CD4-positive, alpha-beta T cell (primary cell): ENCODE data around the gene FSIP2. TPM values are rescaled to one million over a fixed set of nuclear protein-coding genes. Genes with fewer than 3 reads are reported as not detected.

Experiments used
- ATAC-seq: fragments of 200-7000 bp; cut with Tn5 transposase; one replicate; pipeline ENCODE4 v1.10.0; 2022; ENCODE audit warnings: mild to moderate bottlenecking; ENCODE audit not compliant: poor library complexity
- CTCF ChIA-PET: fragments of 350-600 bp; sonication (Branson Sonifier 250); formaldehyde crosslinking; loops from one replicate; lab custom pipeline; 2021; ENCODE audit warnings: antibody characterized with exemption, inconsistent platforms; lab: Charles Lee
- POLR2A ChIA-PET: fragments of 350-600 bp; sonication (Branson Sonifier 250); formaldehyde crosslinking; loops from one replicate; lab custom pipeline; 2021; ENCODE audit warnings: antibody characterized with exemption, inconsistent platforms; lab: Charles Lee
- DNase-seq, 14 experiments: peaks; one replicate each; pipeline ENCODE4 v3.0.0-alpha.2; 2013 to 2020; ENCODE audit warnings: mixed read lengths in 2 of 14
- H3K27ac ChIP-seq, 2 donors: one replicate each; pipeline versions ENCODE4 v1.5.1 to v1.7.0; 2013; ENCODE audit warnings: low read length in 2 of 2, low read depth in 1 of 2, mild to moderate bottlenecking in 1 of 2
- H3K27me3 ChIP-seq, 2 experiments: 1 replicate in 1 of 2; 2 replicates in 1 of 2; pipeline versions ENCODE4 v1.6.1 to v1.7.0; 2013; ENCODE audit warnings: low read length in 2 of 2, control low read depth in 1 of 2, mild to moderate bottlenecking in 1 of 2, moderate library complexity in 1 of 2; ENCODE audit not compliant: insufficient read depth in 2 of 2, control insufficient read depth in 1 of 2
- H3K36me3 ChIP-seq: one replicate; pipeline ENCODE4 v1.6.1; 2013; ENCODE audit warnings: low read length, control low read depth; ENCODE audit not compliant: insufficient read depth
- H3K4me1 ChIP-seq: one replicate; pipeline ENCODE4 v1.6.1; 2013; ENCODE audit warnings: low read length, control low read depth; ENCODE audit not compliant: insufficient read depth
- H3K4me3 ChIP-seq: one replicate; pipeline ENCODE4 v1.5.1; 2013; ENCODE audit warnings: mild to moderate bottlenecking, low read length, moderate library complexity
- H3K9me3 ChIP-seq, 2 experiments: 1 replicate in 1 of 2; 2 replicates in 1 of 2; pipeline versions ENCODE4 v1.6.1 to v1.7.0; 2013; ENCODE audit warnings: low read length in 2 of 2, mild to moderate bottlenecking in 2 of 2, control low read depth in 1 of 2, moderate library complexity in 1 of 2; ENCODE audit not compliant: control insufficient read depth in 1 of 2, insufficient read depth in 1 of 2
- H3K27ac Mint-ChIP-seq: one replicate; pipeline ENCODE4 v1.8.0; 2020; ENCODE audit warnings: mixed read lengths
- H3K27me3 Mint-ChIP-seq: one replicate; pipeline ENCODE4 v1.8.0; 2021; ENCODE audit warnings: mixed read lengths
- H3K36me3 Mint-ChIP-seq: one replicate; pipeline ENCODE4 v1.8.0; 2021; ENCODE audit warnings: low read depth, mixed read lengths
- H3K4me1 Mint-ChIP-seq: one replicate; pipeline ENCODE4 v1.8.0; 2021; ENCODE audit warnings: low read depth, mixed read lengths
- H3K4me3 Mint-ChIP-seq: one replicate; pipeline ENCODE4 v1.8.0; 2020; ENCODE audit warnings: mild to moderate bottlenecking, mixed read lengths
- H3K9me3 Mint-ChIP-seq: one replicate; pipeline ENCODE4 v1.8.0; 2020; ENCODE audit warnings: mixed read lengths
- intact Hi-C, 2 experiments: fragments of 100-400 bp; cut with DNase I in 1 of 2; cut with micrococcal nuclease in 1 of 2; formaldehyde crosslinking; loops; one replicate each; pipeline versions ENCODE4 v1.15.1 to v1.9.0; 2023 to 2025; cut with DNase I, micrococcal nuclease
- total RNA-seq, 174 experiments: library from RNA in 2 of 174; stranded (reverse) in 2 of 174; gene quantifications; one replicate each; pipeline ENCODE4 v1.2.3 and lab custom pipeline; 2021 to 2026
- TF ChIP-seq, protein P1 (sequence below): fragments of 200-600 bp; IDR thresholded peaks from one replicate; pipeline ENCODE4 v1.8.0; 2022; ENCODE audit warnings: antibody characterized with exemption, mild to moderate bottlenecking

Gene FSIP2
- total RNA-seq, 2 experiments from 2014 or later = 0.39 to 0.96 TPM

DNA sequence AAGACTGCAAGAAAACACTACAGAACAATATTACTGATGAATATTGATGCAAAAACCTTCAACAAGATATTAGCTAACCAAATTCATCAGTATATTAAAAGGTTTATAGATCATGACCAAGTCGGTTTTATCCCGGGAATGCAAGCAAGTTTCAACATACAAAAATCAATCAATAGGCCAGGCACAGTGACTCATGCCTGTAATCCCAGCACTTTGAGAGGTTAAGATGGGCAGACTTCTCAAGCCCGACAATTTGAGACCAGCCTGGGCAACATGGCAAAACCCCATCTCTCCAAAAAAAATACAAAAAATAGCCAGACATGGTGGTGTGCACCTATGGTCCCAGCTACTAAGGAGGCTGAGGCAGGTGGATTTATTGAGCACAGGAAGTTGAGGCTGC lies 82.9 kb downstream of the FSIP2 start:
- Histone ChIP-seq H3K36me3 (no peaks in the 10 kb centered on the region), H3K4me1 (no peaks in the 10 kb centered on the region), H3K27me3 (no peaks in the 10 kb centered on the region), H3K9me3 (no peaks in the 10 kb centered on the region), H3K4me3 (no peak overlapping the region), H3K27ac (no peak overlapping the region)
- Mint-ChIP-seq H3K4me3 (no peak overlapping the region), H3K36me3 (no peaks in the 10 kb centered on the region), H3K9me3 (peaks cover 18% of the 10 kb centered on the region), H3K4me1 (no peaks in the 10 kb centered on the region), H3K27ac (no peak overlapping the region), H3K27me3 (no peaks in the 10 kb centered on the region)
- intact Hi-C loops = no loop called here
- DNase-seq (no peak), ATAC-seq (no peak)
- TF ChIP-seq, protein P1, sequence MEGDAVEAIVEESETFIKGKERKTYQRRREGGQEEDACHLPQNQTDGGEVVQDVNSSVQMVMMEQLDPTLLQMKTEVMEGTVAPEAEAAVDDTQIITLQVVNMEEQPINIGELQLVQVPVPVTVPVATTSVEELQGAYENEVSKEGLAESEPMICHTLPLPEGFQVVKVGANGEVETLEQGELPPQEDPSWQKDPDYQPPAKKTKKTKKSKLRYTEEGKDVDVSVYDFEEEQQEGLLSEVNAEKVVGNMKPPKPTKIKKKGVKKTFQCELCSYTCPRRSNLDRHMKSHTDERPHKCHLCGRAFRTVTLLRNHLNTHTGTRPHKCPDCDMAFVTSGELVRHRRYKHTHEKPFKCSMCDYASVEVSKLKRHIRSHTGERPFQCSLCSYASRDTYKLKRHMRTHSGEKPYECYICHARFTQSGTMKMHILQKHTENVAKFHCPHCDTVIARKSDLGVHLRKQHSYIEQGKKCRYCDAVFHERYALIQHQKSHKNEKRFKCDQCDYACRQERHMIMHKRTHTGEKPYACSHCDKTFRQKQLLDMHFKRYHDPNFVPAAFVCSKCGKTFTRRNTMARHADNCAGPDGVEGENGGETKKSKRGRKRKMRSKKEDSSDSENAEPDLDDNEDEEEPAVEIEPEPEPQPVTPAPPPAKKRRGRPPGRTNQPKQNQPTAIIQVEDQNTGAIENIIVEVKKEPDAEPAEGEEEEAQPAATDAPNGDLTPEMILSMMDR = no peak
- ChIA-PET POLR2A (no interaction called here), CTCF (interaction anchor here (0.7 kb wide), 1 partner anchor 1338 kb away, joined by 3 read pairs; no protein-coding TSS in a partner anchor)

DNA sequence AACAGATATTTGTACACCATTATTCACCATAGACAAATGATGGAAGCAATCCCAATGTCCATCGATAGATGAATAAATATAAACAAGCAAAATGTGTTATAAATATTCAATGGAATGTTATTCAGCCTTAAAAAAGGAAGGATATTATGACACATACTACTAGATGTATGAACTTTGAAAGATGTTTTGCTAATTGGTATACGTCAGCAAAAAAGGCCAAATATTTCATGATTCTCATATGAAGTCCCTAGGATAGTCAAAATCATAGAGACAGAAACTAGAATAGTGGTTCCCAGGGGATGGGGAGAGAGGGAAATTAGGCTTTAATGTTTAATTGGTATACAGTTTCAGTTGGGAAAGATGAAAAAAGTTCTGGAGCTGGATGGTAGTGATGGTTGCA lies 85.2 kb downstream of the FSIP2 start:
- no peaks in the 10 kb centered on the region for H3K36me3 Mint-ChIP-seq
- Histone ChIP-seq H3K9me3 (no peaks in the 10 kb centered on the region), H3K4me1 (no peaks in the 10 kb centered on the region), H3K27me3 (no peaks in the 10 kb centered on the region), H3K4me3 (no peak overlapping the region), H3K27ac (no peak overlapping the region), H3K36me3 (no peaks in the 10 kb centered on the region)
- ChIA-PET POLR2A (no interaction called here), CTCF (no interaction called here)
- intact Hi-C loops = no loop called here
- no peak overlapping the region for H3K4me3 Mint-ChIP-seq
- ATAC-seq (no peak), DNase-seq (no peak)
- H3K27ac Mint-ChIP-seq = no peak overlapping the region
- peaks cover 10% of the 10 kb centered on the region for H3K9me3 Mint-ChIP-seq
- no peaks in the 10 kb centered on the region for H3K4me1 Mint-ChIP-seq
- no peaks in the 10 kb centered on the region for H3K27me3 Mint-ChIP-seq
- TF ChIP-seq, protein P1 = no peak

DNA sequence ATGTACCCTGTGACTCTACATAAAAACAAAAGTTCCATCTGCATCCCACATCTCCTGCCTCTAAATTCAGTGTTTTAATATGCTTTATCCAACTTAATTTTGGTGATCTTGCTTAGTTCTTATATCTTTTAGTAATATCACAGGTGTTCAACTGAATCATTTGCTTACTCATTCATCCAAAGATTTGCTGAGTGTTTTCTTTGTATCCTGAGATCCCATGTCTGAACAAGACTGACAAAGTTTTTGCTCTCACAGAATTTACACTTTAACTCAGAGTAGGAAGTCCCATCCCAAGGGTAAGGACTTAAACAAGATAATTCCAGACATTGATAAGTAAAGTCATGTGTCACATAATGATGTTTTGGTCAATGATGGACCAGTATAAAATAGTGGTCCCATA lies 87.0 kb downstream of the FSIP2 start:
- ChIA-PET CTCF (no interaction called here), POLR2A (no interaction called here)
- no peaks in the 10 kb centered on the region for H3K36me3 Mint-ChIP-seq
- no peak for DNase-seq
- H3K27ac Mint-ChIP-seq = no peak overlapping the region
- no peaks in the 10 kb centered on the region for H3K36me3 ChIP-seq
- no peak for ATAC-seq
- no peaks in the 10 kb centered on the region for H3K4me1 Mint-ChIP-seq
- intact Hi-C loops = no loop called here
- no peak overlapping the region for H3K4me3 ChIP-seq
- peaks cover 5% of the 10 kb centered on the region for H3K9me3 Mint-ChIP-seq
- no peaks in the 10 kb centered on the region for H3K4me1 ChIP-seq
- no peak overlapping the region for H3K4me3 Mint-ChIP-seq
- TF ChIP-seq, protein P1 = no peak
- no peaks in the 10 kb centered on the region for H3K9me3 ChIP-seq
- H3K27ac ChIP-seq = no peak overlapping the region
- H3K27me3 ChIP-seq = no peaks in the 10 kb centered on the region
- H3K27me3 Mint-ChIP-seq = no peaks in the 10 kb centered on the region
